HepG2 (cell line): Measurements from ENCODE around the gene AGBL2. TPM values are rescaled to one million over a fixed set of nuclear protein-coding genes. Genes with fewer than 3 reads are reported as not detected.

Source experiments
- ATAC-seq: fragments of 200-7000 bp; cut with Tn5 transposase; 3 replicates; pipeline ENCODE4 v1.9.1; 2020; ENCODE audit warnings: mild to moderate bottlenecking, moderate library complexity
- BruUV-seq: library from RNA; stranded (reverse); fragments of 400-500 nt; replicated peaks from 2 replicates; lab custom pipeline; 2021; lab: Mats Ljungman, UMichigan
- CTCF ChIA-PET: fragments of 300-600 bp; formaldehyde crosslinking; extraction: SDS; loops from one replicate; lab custom pipeline; 2021; ENCODE audit warnings: low total read pairs, inconsistent platforms, low intra/inter-chr PET ratio; lab: Yijun Ruan, JAX
- POLR2A ChIA-PET: fragments of 350-600 bp; sonication (Branson Sonifier 250); formaldehyde crosslinking; loops from one replicate; lab custom pipeline; 2020; ENCODE audit warnings: antibody characterized with exemption, inconsistent platforms; lab: Yijun Ruan, JAX
- DNase-seq: peaks from one replicate; pipeline ENCODE4 v3.0.0-alpha.2; 2015; ENCODE audit warnings: low spot score
- FAIRE-seq: peaks from 3 replicates; lab custom pipeline; 2011; peaks lifted over from hg19 to GRCh38; lab: Jason Lieb, UNC
- H2AFZ ChIP-seq: one replicate; pipeline ENCODE4 v1.6.1; 2011; ENCODE audit warnings: low read length, inconsistent platforms
- H3K27ac ChIP-seq: fragments of 300-600 bp; 3 replicates; pipeline ENCODE4 v1.8.0; 2011; ENCODE audit warnings: mixed run types, mild to moderate bottlenecking, mixed read lengths, low read length, inconsistent platforms; ENCODE audit not compliant: insufficient read depth; ENCODE audit errors: extremely low read length
- H3K27me3 ChIP-seq, 2 experiments: fragments of 200-600 bp in 1 of 2; 2 replicates in 1 of 2; 3 replicates in 1 of 2; pipeline versions ENCODE4 v1.6.0 to v1.8.0; 2011; ENCODE audit warnings: low read length in 2 of 2, mild to moderate bottlenecking in 2 of 2, moderate library complexity in 2 of 2, inconsistent platforms in 1 of 2; ENCODE audit not compliant: insufficient read depth in 2 of 2, control insufficient read depth in 1 of 2
- H3K36me3 ChIP-seq, 2 experiments: fragments of 200-600 bp in 1 of 2; replicated peaks in 1 of 2; 2 replicates in 1 of 2; 3 replicates in 1 of 2; pipeline versions ENCODE4 v1.5.1 to v1.8.0; 2011; ENCODE audit warnings: low read length in 2 of 2, inconsistent platforms in 1 of 2; ENCODE audit not compliant: insufficient read depth in 2 of 2, control insufficient read depth in 1 of 2
- H3K4me1 ChIP-seq: 2 replicates; pipeline ENCODE4 v1.5.1; 2012; ENCODE audit warnings: low read length, inconsistent platforms; ENCODE audit not compliant: insufficient read depth
- H3K4me2 ChIP-seq: 2 replicates; pipeline ENCODE4 v1.6.0; 2011; ENCODE audit warnings: low read depth, low read length, inconsistent platforms
- H3K4me3 ChIP-seq, 3 experiments: fragments of 200-600 bp in 1 of 3; sonication (generic), shearing (Covaris generic) in 1 of 3; replicated peaks in 1 of 3; 2 replicates each; pipeline ENCODE4 v1.5.1; 2011 to 2016; ENCODE audit warnings: low read length in 3 of 3, inconsistent platforms in 2 of 3, low read depth in 2 of 3, mild to moderate bottlenecking in 2 of 3, control low read depth in 1 of 3, mixed read lengths in 1 of 3; ENCODE audit not compliant: insufficient read depth in 1 of 3
- H3K79me2 ChIP-seq: one replicate; pipeline ENCODE4 v1.6.1; 2011; ENCODE audit warnings: low read length, inconsistent platforms; ENCODE audit not compliant: insufficient read depth
- H3K9ac ChIP-seq: 2 replicates; pipeline ENCODE4 v1.6.0; 2011; ENCODE audit warnings: mild to moderate bottlenecking, low read depth, low read length, inconsistent platforms; ENCODE audit not compliant: insufficient read depth
- H3K9me3 ChIP-seq: 2 replicates; pipeline ENCODE4 v1.5.1; 2012; ENCODE audit warnings: mild to moderate bottlenecking, low read length
- H4K20me1 ChIP-seq: 2 replicates; pipeline ENCODE4 v1.6.0; 2011; ENCODE audit warnings: inconsistent platforms, mild to moderate bottlenecking, low read length, moderate library complexity; ENCODE audit not compliant: insufficient read depth
- BORCS8-MEF2B ChIP-seq: sonication (generic); formaldehyde crosslinking; IDR thresholded peaks from 2 replicates; pipeline ENCODE4 v1.8.0; 2022; ENCODE audit warnings: mild to moderate bottlenecking, missing genetic modification reagents
- CAMTA2 ChIP-seq: sonication (generic); formaldehyde crosslinking; IDR thresholded peaks from 2 replicates; pipeline ENCODE4 v1.4.0; 2020; ENCODE audit warnings: mild to moderate bottlenecking, missing genetic modification reagents, borderline replicate concordance
- IRX3 ChIP-seq: sonication (generic); formaldehyde crosslinking; IDR thresholded peaks from 2 replicates; pipeline ENCODE4 v1.8.1; 2023; ENCODE audit warnings: mild to moderate bottlenecking, low read depth, missing genetic modification reagents, borderline replicate concordance
- NFIC ChIP-seq: IDR thresholded peaks from 2 replicates; pipeline ENCODE4 v1.6.1; 2012; ENCODE audit warnings: mild to moderate bottlenecking, low read length, inconsistent platforms
- SCMH1 ChIP-seq: sonication (generic); formaldehyde crosslinking; IDR thresholded peaks from 2 replicates; pipeline ENCODE4 v1.9.0; 2021; ENCODE audit warnings: missing genetic modification reagents, mild to moderate bottlenecking, borderline replicate concordance
- SRSF9 ChIP-seq: fragments of 200-400 bp; formaldehyde crosslinking; IDR thresholded peaks from 2 replicates; pipeline ENCODE4 v1.6.1; 2018; ENCODE audit warnings: borderline replicate concordance, mild to moderate bottlenecking, low read depth, low read length; ENCODE audit not compliant: insufficient read depth, poor library complexity, severe bottlenecking
- ZMYM3 ChIP-seq: sonication (generic); formaldehyde crosslinking; IDR thresholded peaks from 2 replicates; pipeline ENCODE4 v1.5.1; 2020; ENCODE audit warnings: mild to moderate bottlenecking, missing genetic modification reagents
- ZNF205 ChIP-seq: IDR thresholded peaks from 2 replicates; pipeline ENCODE4 v1.6.1; 2018; ENCODE audit warnings: missing biosample characterization, missing genetic modification reagents
- ZNF235 ChIP-seq: sonication (generic); formaldehyde crosslinking; IDR thresholded peaks from 2 replicates; pipeline ENCODE4 v1.8.1; 2023; ENCODE audit warnings: mild to moderate bottlenecking, missing genetic modification reagents, borderline replicate concordance
- ZNF501 ChIP-seq: sonication (generic); formaldehyde crosslinking; IDR thresholded peaks from 2 replicates; pipeline ENCODE4 v1.5.1; 2020; ENCODE audit warnings: mild to moderate bottlenecking, moderate library complexity, missing genetic modification reagents
- ZSCAN5A ChIP-seq: sonication (generic); formaldehyde crosslinking; IDR thresholded peaks from 2 replicates; pipeline ENCODE4 v1.8.0; 2022; ENCODE audit warnings: mild to moderate bottlenecking, missing genetic modification reagents, borderline replicate concordance
- ZUFSP ChIP-seq: sonication (generic); formaldehyde crosslinking; IDR thresholded peaks from 2 replicates; pipeline ENCODE4 v1.9.0; 2021; ENCODE audit warnings: missing genetic modification reagents, mild to moderate bottlenecking, borderline replicate concordance
- WGBS: methylation state at CpG from one replicate; pipeline ENCODE4 v1.1.6; 2017; ENCODE audit warnings: low lambda C conversion rate; 5-methylcytosine and 5-hydroxymethylcytosine counted together
- in situ Hi-C: cut with HindIII; loops from 2 replicates; pipeline ENCODE4 v1.10.0; 2017; ENCODE audit warnings: low pct_unique_long_range_greater_than_20kb; ENCODE audit not compliant: extremely low pct_ligation_motif_present
- intact Hi-C: fragments of 100-400 bp; cut with micrococcal nuclease; formaldehyde crosslinking; loops from one replicate; pipeline ENCODE4 v1.10.0; 2022; ENCODE audit not compliant: unreplicated experiment
- polyA plus RNA-seq, 8 experiments: library from polyadenylated mRNA; depleted of rRNA in 3 of 8; stranded (reverse) in 7 of 8; unstranded in 1 of 8; fragments of >200 nt; fragmentation: Illumina TruSeq in 4 of 8; extraction: Trizol in 4 of 8; gene quantifications; 2 replicates each; pipeline versions ENCODE4 v1.2.1 to v1.2.3, GENCODE V29; 2011 to 2016; ENCODE audit warnings: low read depth in 4 of 8, missing spikeins in 1 of 8, mixed read lengths in 1 of 8; ENCODE audit not compliant: insufficient read depth in 1 of 8
- total RNA-seq, 5 experiments: library from RNA; depleted of rRNA; stranded (reverse); fragments of >200 nt; fragmentation: Illumina TruSeq; extraction: Trizol; gene quantifications; 2 replicates each; pipeline ENCODE4 v1.2.3, GENCODE V29; 2016; ENCODE audit warnings: low read depth in 1 of 5
- TF ChIP-seq, protein P1 (sequence below): sonication (generic); formaldehyde crosslinking; IDR thresholded peaks from 2 replicates; pipeline ENCODE4 v1.4.0; 2020; ENCODE audit warnings: missing genetic modification reagents

Gene AGBL2
- total and polyA plus RNA-seq, 2 of the 13 experiments (the other 11 are each of a cell fraction or from before 2014, with no cell fraction given) = 1.6 to 5.7 TPM

DNA sequence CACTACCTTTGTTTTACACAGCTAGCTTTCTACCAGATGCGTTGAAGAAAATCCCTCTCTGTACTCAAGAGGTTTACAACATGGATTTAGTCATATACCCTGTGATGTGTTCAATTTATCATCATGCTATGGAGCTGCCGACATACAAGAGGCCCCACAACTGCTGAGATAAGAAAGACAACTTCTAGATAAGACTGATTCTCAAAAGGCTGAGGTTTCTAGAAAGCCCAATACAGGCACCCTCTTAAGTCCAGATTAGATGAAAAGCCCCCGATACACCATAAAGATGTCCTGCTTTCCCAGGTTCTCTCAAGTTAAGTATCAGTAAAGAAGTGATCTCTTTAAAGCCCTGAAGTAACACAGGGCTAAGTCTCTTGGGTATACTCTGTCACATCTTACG is 87.1 kb downstream of the AGBL2 start:
- intact Hi-C loops = no loop called here
- no TSS peak for BruUV-seq

More for the DNA sequence above, 87.1 kb downstream of the AGBL2 start:
- in situ Hi-C loops = no loop called here
- no peaks in the 10 kb centered on the region for H3K4me1 ChIP-seq
- no peak overlapping the region for H3K27ac ChIP-seq
- peaks cover 23 to 62% of the 10 kb centered on the region in 2 experiments; a peak in 4 of 5 replicates for H3K36me3 ChIP-seq
- no peaks in the 10 kb centered on the region for H3K9me3 ChIP-seq
- H3K79me2 ChIP-seq = no peaks in the 10 kb centered on the region
- no peaks in the 10 kb centered on the region for H3K27me3 ChIP-seq
- H4K20me1 ChIP-seq = no peaks in the 10 kb centered on the region
- H2AFZ ChIP-seq = no peak overlapping the region
- WGBS = 100% methylated on average over 4 of the region's 4 CpGs
- FAIRE-seq (no peak), ATAC-seq (no peak), DNase-seq (no peak)
- no peak overlapping the region for H3K4me2 ChIP-seq
- ChIA-PET CTCF (no interaction called here), POLR2A (no interaction called here)
- H3K9ac ChIP-seq = no peak overlapping the region
- TF ChIP-seq ZNF205 (CRISPR knock-in tag) (no peak), BORCS8-MEF2B (CRISPR knock-in tag) (no peak), ZSCAN5A (no peak), ZNF235 (CRISPR knock-in tag) (no peak), IRX3 (CRISPR knock-in tag) (no peak), ZMYM3 (no peak), SCMH1 (no peak), SRSF9 (no peak), CAMTA2 (CRISPR knock-in tag) (no peak), ZUFSP (no peak), ZNF501 (CRISPR knock-in tag) (no peak), NFIC (no peak)
- TF ChIP-seq, protein P1, sequence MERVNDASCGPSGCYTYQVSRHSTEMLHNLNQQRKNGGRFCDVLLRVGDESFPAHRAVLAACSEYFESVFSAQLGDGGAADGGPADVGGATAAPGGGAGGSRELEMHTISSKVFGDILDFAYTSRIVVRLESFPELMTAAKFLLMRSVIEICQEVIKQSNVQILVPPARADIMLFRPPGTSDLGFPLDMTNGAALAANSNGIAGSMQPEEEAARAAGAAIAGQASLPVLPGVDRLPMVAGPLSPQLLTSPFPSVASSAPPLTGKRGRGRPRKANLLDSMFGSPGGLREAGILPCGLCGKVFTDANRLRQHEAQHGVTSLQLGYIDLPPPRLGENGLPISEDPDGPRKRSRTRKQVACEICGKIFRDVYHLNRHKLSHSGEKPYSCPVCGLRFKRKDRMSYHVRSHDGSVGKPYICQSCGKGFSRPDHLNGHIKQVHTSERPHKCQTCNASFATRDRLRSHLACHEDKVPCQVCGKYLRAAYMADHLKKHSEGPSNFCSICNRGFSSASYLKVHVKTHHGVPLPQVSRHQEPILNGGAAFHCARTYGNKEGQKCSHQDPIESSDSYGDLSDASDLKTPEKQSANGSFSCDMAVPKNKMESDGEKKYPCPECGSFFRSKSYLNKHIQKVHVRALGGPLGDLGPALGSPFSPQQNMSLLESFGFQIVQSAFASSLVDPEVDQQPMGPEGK (CRISPR knock-in tag) = no peak
- no peak overlapping the region for H3K4me3 ChIP-seq
